Measurements from ENCODE around the gene HSPA12A.

- TF ChIP-seq CTCF (IDR thresholded peaks at IDR 0.05) (no peak), POLR2A (IDR thresholded peaks at IDR 0.05) (no peak)
Measured at GRCh38 chr10:116702165-116702564, 40.2 kb downstream of the HSPA12A start.

Measured in Peyer's patch (tissue), 4 donors.